Fibroblast of villous mesenchyme (primary cell): Measurements from ENCODE around the gene GPC6. TPM values are rescaled to one million over a fixed set of nuclear protein-coding genes. Genes with fewer than 3 reads are reported as not detected.
A peak's percentile ranks its signal among the peaks of the same experiment; 100 is the strongest.

Experiments used
- DNase-seq: peaks from one replicate; pipeline ENCODE4 v3.0.0-alpha.2; 2010; ENCODE audit warnings: low read depth
- H3K4me3 ChIP-seq: 2 replicates; pipeline ENCODE4 v1.5.1; 2011; ENCODE audit warnings: low read depth, mild to moderate bottlenecking, low read length
- CTCF ChIP-seq: IDR thresholded peaks from 2 replicates; pipeline ENCODE4 v1.5.1; 2012; ENCODE audit warnings: low read depth, mild to moderate bottlenecking, low read length; ENCODE audit not compliant: insufficient read depth
- total RNA-seq: library from RNA; depleted of rRNA; stranded (reverse); fragments of >200 nt; gene quantifications from 2 replicates; pipeline ENCODE4 v1.2.3, GENCODE V29; 2012

GPC6 gene
- total RNA-seq, 1 donor = 6.0 TPM

- no peak overlapping the region for H3K4me3 ChIP-seq
- no peak for TF ChIP-seq CTCF
- DNase-seq = no peak
These were observed 129.9 kb downstream of the GPC6 start for GRCh38 chr13:93356469-93356868.

GRCh38 chr13:93360021-93360420 is 133.4 kb downstream of the GPC6 start:
- no peak for DNase-seq
- no peak for TF ChIP-seq CTCF
- H3K4me3 ChIP-seq = no peak overlapping the region

DNA sequence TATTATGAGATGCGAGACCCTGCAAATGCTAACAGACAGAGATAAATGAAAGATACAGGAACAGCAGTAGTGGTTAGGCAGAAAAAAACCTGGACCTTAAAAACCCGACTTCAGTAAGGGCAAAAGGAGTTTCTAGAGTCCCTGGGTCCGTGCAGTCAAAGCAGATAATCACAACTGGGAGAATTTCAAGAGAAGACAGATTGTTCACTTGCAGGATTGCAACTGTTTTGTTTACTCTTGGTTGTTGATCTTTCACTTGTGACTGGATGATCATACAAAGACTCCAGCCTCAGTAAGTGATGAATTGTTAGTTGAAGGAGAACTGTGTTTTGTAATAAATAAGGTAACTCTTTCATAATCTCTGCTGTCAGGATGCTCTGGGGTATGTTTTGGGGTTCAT is 135.1 kb downstream of the GPC6 start:
- H3K4me3 ChIP-seq = no peak overlapping the region
- no peak for TF ChIP-seq CTCF
- DNase-seq = peak; percentile 11

DNA sequence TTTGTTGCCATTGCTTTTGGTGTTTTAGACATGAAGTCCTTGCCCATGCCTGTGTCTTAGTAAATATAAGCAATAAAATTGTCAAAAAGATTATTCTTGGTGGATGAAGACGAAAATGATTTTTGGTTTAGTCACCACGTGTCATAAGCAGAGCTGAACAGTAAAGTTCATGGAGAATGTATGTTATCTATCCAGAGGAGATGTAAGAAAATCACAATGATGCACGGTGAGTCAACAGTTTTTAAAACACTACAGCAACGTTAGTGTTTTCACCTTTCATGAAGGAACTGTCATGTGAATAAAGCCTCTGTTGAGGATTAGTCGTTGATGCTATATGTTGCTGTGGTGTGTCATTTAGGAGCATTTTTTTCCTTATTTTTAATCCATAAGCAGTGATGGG is 137.6 kb downstream of the GPC6 start:
- no peak overlapping the region for H3K4me3 ChIP-seq
- no peak for TF ChIP-seq CTCF
- peak; percentile 16 for DNase-seq

- DNase-seq = no peak
- H3K4me3 ChIP-seq = no peak overlapping the region
- no peak for TF ChIP-seq CTCF
These were observed 141.7 kb downstream of the GPC6 start for GRCh38 chr13:93368296-93368695.

DNA sequence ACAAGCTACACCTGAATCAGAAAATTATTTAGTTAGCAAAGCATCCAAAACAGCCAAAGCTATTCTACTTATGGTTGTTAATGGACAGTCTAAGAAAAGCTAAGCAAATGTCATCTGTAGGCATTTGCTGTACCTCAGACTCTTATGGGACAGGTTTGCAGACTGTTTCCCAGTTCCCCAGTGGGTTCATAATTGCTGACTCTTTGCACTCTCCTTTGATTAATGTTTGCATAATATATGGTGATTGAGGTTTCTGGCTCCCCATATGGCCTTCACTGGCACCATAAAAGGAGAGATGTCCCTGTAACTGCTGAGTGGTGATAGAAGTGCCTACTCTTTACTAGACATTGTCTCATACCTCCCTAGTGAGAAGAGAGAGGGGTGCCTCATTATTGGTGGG is 142.1 kb downstream of the GPC6 start:
- H3K4me3 ChIP-seq = no peak overlapping the region
- no peak for DNase-seq
- TF ChIP-seq CTCF = no peak

DNA sequence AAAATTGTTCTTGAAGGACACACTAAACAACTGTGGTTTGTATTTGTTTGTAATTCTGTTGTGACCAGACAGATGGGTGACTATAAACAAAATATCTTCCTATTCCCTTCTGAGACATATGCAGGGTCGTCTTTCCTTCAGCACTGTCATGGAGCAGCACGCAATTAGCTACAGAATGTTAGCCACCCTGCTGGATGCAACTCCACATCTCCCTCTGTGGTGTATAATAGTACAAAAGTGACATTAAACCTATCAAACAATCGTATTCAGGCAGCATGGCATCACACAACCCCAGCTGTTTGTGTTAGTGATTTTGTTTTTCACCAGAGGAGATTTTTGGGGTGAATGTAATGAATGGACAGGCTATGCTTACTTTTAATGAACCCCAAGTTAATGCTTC is 146.2 kb downstream of the GPC6 start:
- TF ChIP-seq CTCF = no peak
- H3K4me3 ChIP-seq = no peak overlapping the region
- no peak for DNase-seq
